ENCODE results near the gene CHRD.
A peak's percentile ranks its signal among the peaks of the same experiment; 100 is the strongest.

DNA sequence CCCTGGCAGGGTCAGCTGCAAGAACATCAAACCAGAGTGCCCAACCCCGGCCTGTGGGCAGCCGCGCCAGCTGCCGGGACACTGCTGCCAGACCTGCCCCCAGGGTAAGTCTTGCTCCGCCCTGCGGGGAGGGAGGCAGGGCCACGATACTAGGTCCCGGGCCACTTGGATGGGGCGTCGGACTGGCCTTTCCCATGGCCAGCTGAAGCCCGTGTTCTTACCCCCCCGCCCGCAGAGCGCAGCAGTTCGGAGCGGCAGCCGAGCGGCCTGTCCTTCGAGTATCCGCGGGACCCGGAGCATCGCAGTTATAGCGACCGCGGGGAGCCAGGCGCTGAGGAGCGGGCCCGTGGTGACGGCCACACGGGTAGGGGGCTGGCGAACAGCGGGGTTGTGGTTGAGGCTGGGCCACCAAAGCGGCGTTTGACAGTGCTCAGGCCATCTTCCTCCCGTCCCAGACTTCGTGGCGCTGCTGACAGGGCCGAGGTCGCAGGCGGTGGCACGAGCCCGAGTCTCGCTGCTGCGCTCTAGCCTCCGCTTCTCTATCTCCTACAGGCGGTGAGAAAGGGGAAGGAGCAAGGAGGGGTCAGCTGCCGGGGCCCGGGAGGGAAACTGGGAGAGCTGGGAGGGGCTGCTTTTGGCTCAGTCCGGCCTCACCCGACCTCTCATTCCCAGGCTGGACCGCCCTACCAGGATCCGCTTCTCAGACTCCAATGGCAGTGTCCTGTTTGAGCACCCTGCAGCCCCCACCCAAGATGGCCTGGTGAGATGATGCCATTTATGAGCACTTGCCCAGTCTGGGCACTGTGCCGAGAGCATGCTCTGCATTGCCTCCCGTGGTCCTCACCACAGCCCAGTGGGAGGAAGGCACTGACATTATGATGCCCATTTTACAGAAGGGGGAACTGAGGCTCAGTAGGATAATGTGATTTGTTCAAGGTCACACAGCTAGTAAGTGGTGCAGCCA, 1.7 kb downstream of the CHRD start:
- no peak for TF ChIP-seq CEBPZ (IDR thresholded peaks at IDR 0.05; ENCODE audit: borderline replicate concordance, low read depth, low read length)
- TF ChIP-seq U2AF1 (optimal IDR thresholded peaks at IDR 0.05; ENCODE audit: low read depth, low read length), result no peak
- TF ChIP-seq CTCF (IDR thresholded peaks at IDR 0.05 in 2 of 3, conservative IDR thresholded peaks at IDR 0.05 in 1 of 3; ENCODE audit: insufficient read depth in 2 of 3, low read depth in 1 of 3, low read length in 3 of 3), result no peak
- no peak for TF ChIP-seq E2F3 (CRISPR knock-in tag; IDR thresholded peaks at IDR 0.05)
- TF ChIP-seq ZBTB49 (CRISPR knock-in tag; IDR thresholded peaks at IDR 0.05; ENCODE audit: borderline replicate concordance), result no peak
- TF ChIP-seq ZBTB34 (CRISPR knock-in tag; IDR thresholded peaks at IDR 0.05), result no peak
- TF ChIP-seq ZBTB8A (IDR thresholded peaks at IDR 0.05; ENCODE audit: partially characterized antibody), result no peak
- no peak for TF ChIP-seq FOS (IDR thresholded peaks at IDR 0.05; ENCODE audit: extremely low read depth, insufficient read length)
- no peak for TF ChIP-seq NBN (IDR thresholded peaks at IDR 0.05; ENCODE audit: low read depth)
- TF ChIP-seq, protein P1, sequence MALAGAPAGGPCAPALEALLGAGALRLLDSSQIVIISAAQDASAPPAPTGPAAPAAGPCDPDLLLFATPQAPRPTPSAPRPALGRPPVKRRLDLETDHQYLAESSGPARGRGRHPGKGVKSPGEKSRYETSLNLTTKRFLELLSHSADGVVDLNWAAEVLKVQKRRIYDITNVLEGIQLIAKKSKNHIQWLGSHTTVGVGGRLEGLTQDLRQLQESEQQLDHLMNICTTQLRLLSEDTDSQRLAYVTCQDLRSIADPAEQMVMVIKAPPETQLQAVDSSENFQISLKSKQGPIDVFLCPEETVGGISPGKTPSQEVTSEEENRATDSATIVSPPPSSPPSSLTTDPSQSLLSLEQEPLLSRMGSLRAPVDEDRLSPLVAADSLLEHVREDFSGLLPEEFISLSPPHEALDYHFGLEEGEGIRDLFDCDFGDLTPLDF (CRISPR knock-in tag; IDR thresholded peaks at IDR 0.05), result no peak
- TF ChIP-seq, protein P2, sequence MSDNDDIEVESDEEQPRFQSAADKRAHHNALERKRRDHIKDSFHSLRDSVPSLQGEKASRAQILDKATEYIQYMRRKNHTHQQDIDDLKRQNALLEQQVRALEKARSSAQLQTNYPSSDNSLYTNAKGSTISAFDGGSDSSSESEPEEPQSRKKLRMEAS (CRISPR knock-in tag; IDR thresholded peaks at IDR 0.05), result 0 out of 2 replicates have a peak, but pooled peaks have one; percentile 30
- TF ChIP-seq, protein P3, sequence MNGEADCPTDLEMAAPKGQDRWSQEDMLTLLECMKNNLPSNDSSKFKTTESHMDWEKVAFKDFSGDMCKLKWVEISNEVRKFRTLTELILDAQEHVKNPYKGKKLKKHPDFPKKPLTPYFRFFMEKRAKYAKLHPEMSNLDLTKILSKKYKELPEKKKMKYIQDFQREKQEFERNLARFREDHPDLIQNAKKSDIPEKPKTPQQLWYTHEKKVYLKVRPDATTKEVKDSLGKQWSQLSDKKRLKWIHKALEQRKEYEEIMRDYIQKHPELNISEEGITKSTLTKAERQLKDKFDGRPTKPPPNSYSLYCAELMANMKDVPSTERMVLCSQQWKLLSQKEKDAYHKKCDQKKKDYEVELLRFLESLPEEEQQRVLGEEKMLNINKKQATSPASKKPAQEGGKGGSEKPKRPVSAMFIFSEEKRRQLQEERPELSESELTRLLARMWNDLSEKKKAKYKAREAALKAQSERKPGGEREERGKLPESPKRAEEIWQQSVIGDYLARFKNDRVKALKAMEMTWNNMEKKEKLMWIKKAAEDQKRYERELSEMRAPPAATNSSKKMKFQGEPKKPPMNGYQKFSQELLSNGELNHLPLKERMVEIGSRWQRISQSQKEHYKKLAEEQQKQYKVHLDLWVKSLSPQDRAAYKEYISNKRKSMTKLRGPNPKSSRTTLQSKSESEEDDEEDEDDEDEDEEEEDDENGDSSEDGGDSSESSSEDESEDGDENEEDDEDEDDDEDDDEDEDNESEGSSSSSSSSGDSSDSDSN (IDR thresholded peaks at IDR 0.05; ENCODE audit: borderline replicate concordance in 1 of 2, low read depth in 2 of 2, low read length in 2 of 2), result no peak
- TF ChIP-seq TARDBP (IDR thresholded peaks at IDR 0.05), result no peak
- TF ChIP-seq POLR2A (conservative IDR thresholded peaks at IDR 0.05), result no peak

All from K562 (cell line).